Heart right ventricle (tissue), 16 donors: ENCODE measurements around the gene PEDS1. TPM values are rescaled to one million over a fixed set of nuclear protein-coding genes. Genes with fewer than 3 reads are reported as not detected.

Experiments
- ATAC-seq, 8 donors: fragments of 200-7000 bp; cut with Tn5 transposase; one replicate each; pipeline ENCODE4 v1.9.1; 2020; ENCODE audit warnings: mild to moderate bottlenecking in 8 of 8, moderate library complexity in 8 of 8, moderate number of reproducible peaks in 1 of 8
- DNase-seq, 2 donors: peaks; one replicate each; pipeline ENCODE4 v3.0.0-alpha.2; 2020
- H3K27ac ChIP-seq, 10 donors: fragments of 200-600 bp; sonication (generic) in 2 of 10; one replicate each; pipeline versions ENCODE4 v1.5.0 to v1.8.0; 2020 to 2022; ENCODE audit warnings: mild to moderate bottlenecking in 3 of 10
- H3K27me3 ChIP-seq, 7 donors: fragments of 200-600 bp; one replicate each; pipeline ENCODE4 v1.8.0; 2021 to 2022; ENCODE audit warnings: mild to moderate bottlenecking in 2 of 7
- H3K36me3 ChIP-seq, 9 donors: fragments of 200-600 bp; sonication (generic) in 1 of 9; one replicate each; pipeline versions ENCODE4 v1.5.0 to v1.8.0; 2020 to 2022; ENCODE audit warnings: mild to moderate bottlenecking in 2 of 9
- H3K4me1 ChIP-seq, 9 donors: fragments of 200-600 bp; sonication (generic) in 1 of 9; one replicate each; pipeline versions ENCODE4 v1.5.0 to v1.8.0; 2020 to 2022; ENCODE audit warnings: mild to moderate bottlenecking in 4 of 9
- H3K4me3 ChIP-seq, 10 donors: fragments of 200-600 bp; sonication (generic) in 2 of 10; one replicate each; pipeline versions ENCODE4 v1.5.0 to v1.8.0; 2020 to 2022; ENCODE audit warnings: mild to moderate bottlenecking in 7 of 10, moderate library complexity in 2 of 10
- H3K9me3 ChIP-seq, 11 donors: fragments of 200-600 bp in 10 of 11; sonication (generic) in 2 of 11; one replicate each; pipeline versions ENCODE4 v1.5.0 to v1.8.0; 2013 to 2022; ENCODE audit warnings: mild to moderate bottlenecking in 2 of 11, control low read depth in 1 of 11, moderate library complexity in 1 of 11
- WGBS, 2 donors: extraction: QIAGEN DNeasy Blood & Tissue Kit; methylation state at CpG; one replicate each; pipeline ENCODE4 v1.1.7; 2013; ENCODE audit warnings: inconsistent platforms in 1 of 2; 5-methylcytosine and 5-hydroxymethylcytosine counted together
- intact Hi-C, 10 donors: fragments of 100-400 bp; cut with DNase I; formaldehyde crosslinking; loops; one replicate each; pipeline versions ENCODE4 v1.11.1 to v1.14.2; 2022
- polyA plus RNA-seq, 2 donors: library from polyadenylated mRNA; stranded (reverse); fragments of 200-250 nt; gene quantifications; one replicate each; pipeline ENCODE4 v1.2.3, GENCODE V29; 2013
- total RNA-seq, 10 donors: library from RNA; stranded (reverse); fragmentation: NEBNext Ultra II Directional in 3 of 10; extraction: Animal tissue kit (Norgen Biotek cat#: 25700) in 3 of 10; gene quantifications; one replicate each; pipeline versions ENCODE4 v1.2.1 to v1.2.4, GENCODE V29; 2021 to 2023
- TF ChIP-seq, protein P1 (sequence below), 9 donors: fragments of 200-600 bp; sonication (generic) in 2 of 9; IDR thresholded peaks; one replicate each; pipeline versions ENCODE4 v1.5.0 to v1.8.0; 2021 to 2022; ENCODE audit warnings: antibody characterized with exemption in 9 of 9, mild to moderate bottlenecking in 5 of 9, moderate library complexity in 1 of 9
- donor health status: Arrhythmogenic right ventricular cardiomyopathy.
- donor health status: ischemic (EF 13 %, LVEDD 7.1; RV severe dilation, severe dysfunction).
- donor health status: healthy with polysubstance abuse.
- donor health status: DM: no; HTN: yes; CAD: no.
- donor health status: DM: no; HTN: no; CAD: no.
- donor health status: ischemic (EF 25% LVEDD 6.9; RV normal size, moderate dysfunction).
- donor health status: ischemic (EF 25% LVEDD 5.7; RV mildly dilated, moderate dysfunction).
- donor health status: healthy.
- donor health status: DM: yes; HTN: yes; CAD: no.
- donor health status: Ischemic cardiomyopathy.
- donor health status: ischemic (EF 35%, LVEDD 5.7; RV mildly dilated, moderate dysfunction).
- donor health status: nonischemic (EF 11% LVEDD 7.7; RV severe dilation, severe dysfunction).
- donor health status: DM: yes; HTN: yes; CAD: no.
- donor health status: PGD.
- donor health status: ischemic (EF 29% LVEDD 5.4; RV normal size, mild dysfunction).
- donor health status: nonischemic (EF 23%, LVEDD 6.1; RV moderate dilation, normal function).

PEDS1 gene
- total and polyA plus RNA-seq, 12 donors, result 12.2 to 40.2 (median 24.7) TPM

DNA sequence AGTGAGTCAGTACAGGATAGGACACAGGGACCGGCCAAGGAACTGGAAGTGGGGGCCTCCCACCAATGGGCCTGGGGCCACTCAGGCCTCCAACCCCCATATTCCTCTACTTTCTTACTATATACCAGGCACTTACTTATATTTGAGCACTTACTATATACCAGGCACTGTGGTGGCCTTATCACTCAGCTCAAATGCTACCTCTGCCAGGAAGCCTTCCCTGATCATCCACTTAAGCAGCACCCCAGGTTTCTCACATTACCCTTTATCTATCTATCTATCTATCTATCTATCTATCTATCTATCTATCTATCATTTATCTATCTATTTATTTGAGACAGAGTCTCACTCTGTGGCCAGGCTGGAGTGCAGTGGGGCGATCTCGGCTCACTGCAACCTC lies 28.2 kb downstream of the PEDS1 start:
- intact Hi-C loops, result loop anchor here in 1 of 10 donors (5.0 kb wide), 1 partner anchor 42 kb away; no protein-coding TSS in a partner anchor
- DNase-seq (no peak), ATAC-seq (no peak)
- 99 to 100% methylated on average over 3 of the region's 3 CpGs for WGBS, 2 donors
- Histone ChIP-seq H3K4me3 (no peak overlapping the region), H3K9me3 (peaks cover 0 to 6% (median 0%) of the 10 kb centered on the region in 11 donors), H3K4me1 (peaks cover 0 to 14% (median 7%) of the 10 kb centered on the region in 9 donors), H3K27ac (no peak overlapping the region), H3K27me3 (no peaks in the 10 kb centered on the region), H3K36me3 (peaks cover 0 to 79% (median 49%) of the 10 kb centered on the region in 9 donors)
- TF ChIP-seq, protein P1, sequence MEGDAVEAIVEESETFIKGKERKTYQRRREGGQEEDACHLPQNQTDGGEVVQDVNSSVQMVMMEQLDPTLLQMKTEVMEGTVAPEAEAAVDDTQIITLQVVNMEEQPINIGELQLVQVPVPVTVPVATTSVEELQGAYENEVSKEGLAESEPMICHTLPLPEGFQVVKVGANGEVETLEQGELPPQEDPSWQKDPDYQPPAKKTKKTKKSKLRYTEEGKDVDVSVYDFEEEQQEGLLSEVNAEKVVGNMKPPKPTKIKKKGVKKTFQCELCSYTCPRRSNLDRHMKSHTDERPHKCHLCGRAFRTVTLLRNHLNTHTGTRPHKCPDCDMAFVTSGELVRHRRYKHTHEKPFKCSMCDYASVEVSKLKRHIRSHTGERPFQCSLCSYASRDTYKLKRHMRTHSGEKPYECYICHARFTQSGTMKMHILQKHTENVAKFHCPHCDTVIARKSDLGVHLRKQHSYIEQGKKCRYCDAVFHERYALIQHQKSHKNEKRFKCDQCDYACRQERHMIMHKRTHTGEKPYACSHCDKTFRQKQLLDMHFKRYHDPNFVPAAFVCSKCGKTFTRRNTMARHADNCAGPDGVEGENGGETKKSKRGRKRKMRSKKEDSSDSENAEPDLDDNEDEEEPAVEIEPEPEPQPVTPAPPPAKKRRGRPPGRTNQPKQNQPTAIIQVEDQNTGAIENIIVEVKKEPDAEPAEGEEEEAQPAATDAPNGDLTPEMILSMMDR (IDR thresholded peaks at IDR 0.05), result no peak

DNA sequence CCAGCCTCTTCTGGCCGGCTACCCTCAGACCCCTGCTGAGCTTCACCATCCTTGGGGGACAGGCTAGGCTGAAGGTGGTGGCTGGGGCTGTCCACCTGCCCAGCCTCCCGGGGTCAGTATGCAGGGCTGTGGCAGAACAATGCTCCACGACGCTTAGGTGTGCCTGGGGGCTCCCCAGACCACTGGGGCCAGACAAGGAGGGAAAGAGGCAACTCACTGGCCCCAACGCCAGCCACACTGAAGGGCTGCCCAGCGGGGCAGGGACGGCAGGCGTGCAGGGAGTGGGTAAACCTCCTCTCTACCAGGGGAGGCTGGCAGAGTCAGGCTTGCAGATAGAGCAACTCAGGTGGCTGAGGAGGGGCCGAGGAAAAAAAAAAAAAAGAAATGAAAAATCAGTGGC lies 29.0 kb downstream of the PEDS1 start:
- TF ChIP-seq, protein P1 (IDR thresholded peaks at IDR 0.05), result no peak
- intact Hi-C loops, result loop anchor here in 2 of 10 donors (5.0 kb wide), 2 partner anchors 43 to 48 kb away; no protein-coding TSS in a partner anchor
- Histone ChIP-seq H3K9me3 (peaks cover 0 to 6% (median 0%) of the 10 kb centered on the region in 11 donors), H3K27ac (no peak overlapping the region), H3K27me3 (no peaks in the 10 kb centered on the region), H3K36me3 (peaks cover 0 to 72% (median 49%) of the 10 kb centered on the region in 9 donors), H3K4me3 (no peak overlapping the region), H3K4me1 (peaks cover 0 to 10% (median 6%) of the 10 kb centered on the region in 9 donors)
- ATAC-seq, result no peak
- DNase-seq, result no peak
- 92 to 94% methylated on average over 9 of the region's 9 CpGs for WGBS, 2 donors

DNA sequence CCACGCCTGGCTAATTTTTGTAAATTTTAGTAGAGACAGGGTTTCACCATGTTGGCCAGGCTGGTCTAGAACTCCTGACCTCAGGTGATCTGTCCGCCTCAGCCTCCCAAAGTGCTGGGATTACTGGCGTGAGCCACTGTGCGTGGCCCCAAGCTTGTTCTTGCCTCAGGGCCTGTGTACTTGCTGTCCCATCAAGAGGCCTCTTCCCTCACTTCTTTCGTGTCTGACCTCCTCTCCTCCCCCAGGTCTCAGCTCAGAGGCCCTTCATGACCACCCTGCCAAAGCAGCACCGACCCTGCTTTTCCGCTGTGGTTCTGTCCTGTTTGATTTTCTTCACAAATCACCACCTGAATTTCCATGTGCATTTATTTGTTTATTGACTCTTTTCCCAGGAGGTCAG lies 30.1 kb downstream of the PEDS1 start:
- TF ChIP-seq, protein P1 (IDR thresholded peaks at IDR 0.05), result no peak
- H3K27me3 ChIP-seq, result no peaks in the 10 kb centered on the region
- no peak overlapping the region for H3K27ac ChIP-seq
- 94 to 96% methylated on average over 7 of the region's 7 CpGs for WGBS, 2 donors
- DNase-seq, result no peak
- H3K9me3 ChIP-seq, result peaks cover 0 to 6% (median 0%) of the 10 kb centered on the region in 11 donors
- no peak overlapping the region for H3K4me3 ChIP-seq
- peaks cover 0 to 10% (median 6%) of the 10 kb centered on the region in 9 donors for H3K4me1 ChIP-seq
- ATAC-seq, result no peak
- peaks cover 0 to 61% (median 38%) of the 10 kb centered on the region in 9 donors for H3K36me3 ChIP-seq
- intact Hi-C loops, result loop anchor here in 2 of 10 donors (5.0 kb wide), 2 partner anchors 44 to 49 kb away; no protein-coding TSS in a partner anchor

DNA sequence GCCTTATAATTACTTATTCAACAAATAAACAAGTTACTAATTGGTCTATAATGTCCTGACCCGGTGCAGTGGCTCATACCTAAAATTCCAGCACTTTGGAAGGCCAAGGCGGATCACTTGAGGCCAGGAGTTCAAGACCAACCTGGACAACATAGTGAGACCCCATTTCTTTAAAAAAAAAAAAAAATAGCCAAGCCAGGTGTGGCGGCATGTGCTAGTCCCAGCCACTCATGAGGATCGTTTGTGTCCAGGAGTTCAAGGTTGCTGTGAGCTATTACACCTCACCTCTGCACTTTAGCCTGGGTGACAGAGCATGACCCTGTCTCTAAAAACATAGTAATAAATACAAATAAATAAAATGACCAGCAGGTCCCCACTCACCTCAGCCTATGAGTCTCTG lies 30.8 kb downstream of the PEDS1 start:
- DNase-seq (no peak), ATAC-seq (no peak)
- no peak overlapping the region for H3K4me3 ChIP-seq
- WGBS, 2 donors, result 84 to 98% methylated on average over 4 of the region's 4 CpGs
- peaks cover 0 to 6% (median 0%) of the 10 kb centered on the region in 11 donors for H3K9me3 ChIP-seq
- TF ChIP-seq, protein P1 (IDR thresholded peaks at IDR 0.05), result no peak
- H3K4me1 ChIP-seq, result peaks cover 0 to 10% (median 6%) of the 10 kb centered on the region in 9 donors
- H3K27me3 ChIP-seq, result no peaks in the 10 kb centered on the region
- intact Hi-C loops, result loop anchor here in 2 of 10 donors (5.0 kb wide), 2 partner anchors 45 to 50 kb away; no protein-coding TSS in a partner anchor
- H3K27ac ChIP-seq, result no peak overlapping the region
- peaks cover 0 to 54% (median 33%) of the 10 kb centered on the region in 9 donors for H3K36me3 ChIP-seq
